Activated naive CD4-positive, alpha-beta T cell treated with anti-CD3 and anti-CD28 coated beads, Interleukin-2, amount 50 U/mL, for 24 hours (primary cell): ENCODE results near the gene FAM163A.
A peak's percentile ranks its signal among the peaks of the same experiment; 100 is the strongest.
"Not testable (repeated sequence)": the region's sequence is repeated elsewhere in the genome, so short reads cannot be mapped to it uniquely, and the experiment has no call there.

Experiments
- H3K27ac Mint-ChIP-seq: one replicate; pipeline ENCODE4 v1.8.0; 2021; ENCODE audit warnings: mild to moderate bottlenecking, mixed read lengths
- H3K27me3 Mint-ChIP-seq: one replicate; pipeline ENCODE4 v1.8.0; 2021; ENCODE audit warnings: mixed read lengths
- H3K36me3 Mint-ChIP-seq: one replicate; pipeline ENCODE4 v1.8.0; 2021; ENCODE audit warnings: mixed read lengths
- H3K4me1 Mint-ChIP-seq: one replicate; pipeline ENCODE4 v1.8.0; 2021; ENCODE audit warnings: mixed read lengths
- H3K4me3 Mint-ChIP-seq: one replicate; pipeline ENCODE4 v1.8.0; 2021; ENCODE audit warnings: mild to moderate bottlenecking, mixed read lengths
- H3K9me3 Mint-ChIP-seq: one replicate; pipeline ENCODE4 v1.8.0; 2021; ENCODE audit warnings: mixed read lengths

The FAM163A gene

DNA sequence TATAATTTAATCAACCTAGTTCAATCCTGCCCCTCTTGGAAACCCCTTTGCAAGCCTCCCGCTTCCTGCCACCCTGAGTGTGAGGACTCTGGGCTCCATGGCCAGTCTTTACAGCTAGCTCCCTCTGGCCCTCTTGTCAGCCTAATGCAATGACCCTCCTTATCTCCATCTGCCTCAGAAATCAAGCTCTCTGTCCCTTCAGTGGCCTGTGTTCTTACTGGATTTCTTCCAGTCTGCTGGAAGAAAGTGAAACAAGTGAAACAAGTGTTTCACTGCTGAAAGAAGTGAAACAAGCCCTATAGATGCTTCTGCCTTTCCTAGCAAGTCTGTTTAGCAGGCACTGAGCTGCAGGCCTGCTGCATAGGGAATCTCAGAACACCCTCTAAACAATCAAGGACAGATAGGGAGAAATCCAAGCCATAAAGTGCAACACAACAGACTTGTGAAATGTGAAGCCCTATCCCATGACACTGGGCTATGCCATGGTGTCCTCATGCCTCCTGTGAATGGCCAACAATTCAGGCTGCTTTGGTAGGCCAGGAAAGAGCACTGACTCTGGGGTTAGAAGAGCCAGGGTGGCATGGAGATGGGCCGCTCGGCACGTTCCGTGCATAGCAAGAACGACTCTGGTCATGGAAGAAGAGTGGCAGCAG is 55.9 kb downstream of the FAM163A start:
- H3K9me3 Mint-ChIP-seq = no peaks in the 10 kb centered on the region
- H3K4me1 Mint-ChIP-seq = no peaks in the 10 kb centered on the region
- no peaks in the 10 kb centered on the region for H3K36me3 Mint-ChIP-seq
- no peaks in the 10 kb centered on the region for H3K27me3 Mint-ChIP-seq
- no peak overlapping the region for H3K27ac Mint-ChIP-seq
- no peak overlapping the region for H3K4me3 Mint-ChIP-seq

DNA sequence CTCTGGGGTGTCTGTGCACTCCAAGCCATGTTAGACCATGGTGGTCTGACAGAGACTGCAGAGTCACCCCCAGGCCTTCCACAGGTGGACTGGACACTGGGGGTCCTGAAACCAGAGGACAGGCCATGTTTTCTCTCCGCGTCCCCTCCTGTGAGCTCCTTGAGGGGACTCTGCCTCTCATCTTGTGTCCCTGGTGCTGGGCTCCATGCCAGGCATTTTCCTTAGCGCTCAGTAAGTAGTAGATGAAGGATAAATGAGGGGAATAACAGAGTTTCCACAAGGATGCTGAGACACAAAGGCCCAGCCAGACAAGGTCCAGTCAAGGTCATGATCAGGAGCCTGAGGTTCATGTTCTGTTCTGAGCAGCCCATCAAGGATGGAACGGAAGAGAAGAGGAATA is 57.4 kb downstream of the FAM163A start:
- Mint-ChIP-seq H3K27me3 (no peaks in the 10 kb centered on the region), H3K4me3 (no peak overlapping the region), H3K27ac (no peak overlapping the region), H3K4me1 (no peaks in the 10 kb centered on the region), H3K36me3 (no peaks in the 10 kb centered on the region), H3K9me3 (no peaks in the 10 kb centered on the region)

DNA sequence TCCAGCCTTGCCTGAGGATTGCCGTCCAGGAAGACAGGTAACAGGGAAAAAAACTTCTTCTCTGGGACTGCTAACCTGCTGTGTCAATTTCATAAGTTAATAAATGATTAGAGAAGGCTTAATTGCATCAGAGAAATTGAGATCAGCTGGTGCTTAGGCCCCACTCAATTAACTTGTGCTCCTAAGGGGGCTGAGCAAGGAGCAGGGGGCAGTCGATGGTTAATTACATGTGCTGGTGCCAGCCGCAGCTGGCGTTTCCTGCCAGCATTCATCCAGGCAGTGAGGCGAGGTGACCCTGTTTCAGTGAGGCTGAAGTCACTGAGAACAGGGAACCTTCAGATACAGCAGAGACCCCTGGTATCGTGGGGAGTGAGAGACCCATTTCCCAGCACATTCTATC is 60.0 kb downstream of the FAM163A start:
- no peak overlapping the region for H3K4me3 Mint-ChIP-seq
- no peaks in the 10 kb centered on the region for H3K9me3 Mint-ChIP-seq
- H3K4me1 Mint-ChIP-seq = no peaks in the 10 kb centered on the region
- H3K36me3 Mint-ChIP-seq = no peaks in the 10 kb centered on the region
- H3K27ac Mint-ChIP-seq = no peak overlapping the region
- H3K27me3 Mint-ChIP-seq = no peaks in the 10 kb centered on the region

DNA sequence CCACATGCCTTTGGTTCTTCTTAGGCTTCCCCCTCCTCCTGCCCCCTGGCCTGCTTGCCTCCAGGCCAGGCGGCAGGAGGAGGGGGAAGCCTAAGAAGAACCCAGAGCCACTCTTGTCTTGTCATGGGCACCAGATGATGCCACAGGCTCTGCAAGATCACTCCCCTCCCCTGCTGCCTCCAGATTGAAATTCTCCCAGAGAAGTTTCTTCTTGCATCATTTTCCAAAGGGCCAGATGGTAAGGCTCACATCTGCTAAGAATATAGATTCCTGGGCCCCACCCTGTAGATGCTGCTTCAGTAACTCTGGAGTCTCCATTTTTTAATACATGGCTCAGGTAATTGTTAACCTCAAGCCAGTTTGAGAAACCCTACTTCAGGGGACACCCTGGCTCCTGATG is 60.8 kb downstream of the FAM163A start:
- no peak overlapping the region for H3K4me3 Mint-ChIP-seq
- H3K27ac Mint-ChIP-seq = no peak overlapping the region
- no peaks in the 10 kb centered on the region for H3K4me1 Mint-ChIP-seq
- no peaks in the 10 kb centered on the region for H3K36me3 Mint-ChIP-seq
- no peaks in the 10 kb centered on the region for H3K27me3 Mint-ChIP-seq
- H3K9me3 Mint-ChIP-seq = no peaks in the 10 kb centered on the region

DNA sequence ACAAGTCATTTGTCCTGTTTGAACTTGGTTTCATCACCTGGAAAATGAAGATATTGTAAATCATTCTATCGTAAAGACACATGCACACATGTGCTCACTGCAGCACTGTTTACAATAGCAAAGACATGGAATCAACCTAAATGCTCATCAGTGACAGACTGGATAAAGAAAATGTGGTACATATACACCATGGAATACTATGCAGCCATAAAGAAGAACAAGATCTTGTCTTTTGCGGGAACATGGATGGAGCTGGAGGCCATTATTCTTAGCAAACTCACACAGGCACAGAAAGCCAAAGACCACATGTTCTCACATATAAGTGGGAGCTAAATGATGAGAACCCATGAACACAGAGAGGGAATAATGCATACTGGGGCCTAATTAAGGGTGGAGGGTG is 61.3 kb downstream of the FAM163A start:
- H3K4me3 Mint-ChIP-seq, H3K27ac Mint-ChIP-seq, H3K36me3 Mint-ChIP-seq, H3K9me3 Mint-ChIP-seq, H3K4me1 Mint-ChIP-seq, H3K27me3 Mint-ChIP-seq: not testable (repeated sequence)

DNA sequence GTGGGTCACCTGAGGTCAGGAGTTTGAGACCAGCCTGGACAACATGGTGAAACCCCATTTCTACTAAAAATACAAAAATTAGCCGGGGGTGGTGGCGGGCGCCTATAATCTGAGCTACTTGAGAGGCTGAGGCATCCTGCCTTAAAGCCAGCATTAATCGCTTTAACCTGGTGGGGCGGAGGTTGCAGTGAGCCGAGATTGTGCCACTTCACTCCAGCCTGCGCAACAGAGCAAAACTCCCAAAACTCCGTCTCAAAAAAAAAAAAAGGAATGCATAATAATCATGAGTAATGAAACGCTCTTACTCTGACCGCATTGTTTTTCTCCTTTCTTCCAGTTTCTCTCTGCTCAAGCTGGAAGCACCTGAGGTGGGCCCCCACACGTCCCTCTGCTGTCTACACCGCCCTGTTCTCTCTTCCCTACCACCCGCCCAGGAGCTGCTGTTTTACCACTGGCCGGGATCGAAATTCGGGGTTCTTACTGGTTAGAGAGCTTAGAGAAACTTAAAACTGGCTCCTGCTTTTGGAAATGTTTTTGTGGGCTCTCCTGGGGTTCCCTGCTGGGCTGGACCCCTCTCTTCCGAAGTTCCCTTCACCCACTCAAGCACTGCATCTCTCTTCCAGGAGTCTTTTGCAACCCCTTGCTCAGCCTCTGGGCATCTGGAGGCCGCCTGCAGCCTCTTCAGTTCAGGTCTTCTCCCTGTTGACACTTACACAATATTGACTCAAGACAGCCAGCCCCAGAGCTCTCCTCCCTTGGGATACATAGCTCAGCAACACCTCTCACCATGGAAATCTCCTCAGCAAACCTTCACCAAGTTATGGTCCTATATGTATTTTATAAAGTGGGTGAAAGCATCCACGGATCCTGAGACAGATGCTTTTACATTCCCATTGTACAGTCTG is 62.5 kb downstream of the FAM163A start:
- H3K4me3 Mint-ChIP-seq = no peak overlapping the region
- H3K36me3 Mint-ChIP-seq = no peaks in the 10 kb centered on the region
- no peaks in the 10 kb centered on the region for H3K9me3 Mint-ChIP-seq
- H3K4me1 Mint-ChIP-seq = peaks cover 6% of the 10 kb centered on the region
- H3K27me3 Mint-ChIP-seq = peaks cover 3% of the 10 kb centered on the region
- no peak overlapping the region for H3K27ac Mint-ChIP-seq

DNA sequence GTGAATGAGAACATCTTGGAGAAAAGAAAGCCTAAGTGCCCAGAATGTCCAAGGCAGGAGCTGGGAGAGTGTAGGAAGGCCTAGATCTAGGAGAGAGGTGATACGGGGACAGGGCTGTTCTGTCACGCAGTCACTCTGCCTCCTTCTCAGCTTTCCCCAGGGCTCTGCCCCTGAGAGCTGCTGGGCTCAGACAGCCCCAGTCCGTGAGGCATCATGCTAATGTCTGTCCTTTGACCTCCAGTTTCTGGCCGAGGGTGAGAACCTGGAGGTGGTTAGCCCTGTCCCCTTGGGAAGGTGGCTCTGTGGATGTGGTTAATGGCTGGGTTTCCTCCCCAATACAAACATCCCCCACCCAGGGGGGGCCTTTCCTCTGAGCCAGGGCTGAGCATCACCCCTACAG is 63.2 kb downstream of the FAM163A start:
- peaks cover 3% of the 10 kb centered on the region for H3K27me3 Mint-ChIP-seq
- no peaks in the 10 kb centered on the region for H3K36me3 Mint-ChIP-seq
- H3K4me1 Mint-ChIP-seq = peaks cover 6% of the 10 kb centered on the region
- H3K4me3 Mint-ChIP-seq = no peak overlapping the region
- H3K9me3 Mint-ChIP-seq = no peaks in the 10 kb centered on the region
- H3K27ac Mint-ChIP-seq = no peak overlapping the region

DNA sequence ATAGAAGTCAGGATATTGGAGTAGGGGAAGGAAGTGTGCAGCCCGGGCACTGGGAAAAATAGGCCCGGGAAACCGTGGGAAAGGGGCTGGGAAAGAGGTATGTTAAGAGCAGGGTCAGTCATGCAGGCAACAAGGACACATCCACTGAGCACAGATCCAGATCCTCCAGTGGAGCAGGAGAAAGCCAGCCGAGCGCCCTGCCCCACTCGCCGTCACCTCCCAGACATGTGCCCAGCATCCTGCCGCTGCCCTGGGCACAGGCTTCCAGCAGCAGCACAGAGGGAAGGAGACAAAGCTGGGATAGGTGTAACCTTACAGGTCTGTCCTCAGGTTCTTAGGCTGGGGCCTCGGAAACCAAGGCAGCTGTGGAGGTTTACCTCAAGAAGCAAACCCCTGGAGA is 64.2 kb downstream of the FAM163A start:
- no peaks in the 10 kb centered on the region for H3K36me3 Mint-ChIP-seq
- H3K27me3 Mint-ChIP-seq = peaks cover 3% of the 10 kb centered on the region
- no peak overlapping the region for H3K27ac Mint-ChIP-seq
- peaks cover 6% of the 10 kb centered on the region for H3K4me1 Mint-ChIP-seq
- H3K4me3 Mint-ChIP-seq = no peak overlapping the region
- H3K9me3 Mint-ChIP-seq = no peaks in the 10 kb centered on the region

DNA sequence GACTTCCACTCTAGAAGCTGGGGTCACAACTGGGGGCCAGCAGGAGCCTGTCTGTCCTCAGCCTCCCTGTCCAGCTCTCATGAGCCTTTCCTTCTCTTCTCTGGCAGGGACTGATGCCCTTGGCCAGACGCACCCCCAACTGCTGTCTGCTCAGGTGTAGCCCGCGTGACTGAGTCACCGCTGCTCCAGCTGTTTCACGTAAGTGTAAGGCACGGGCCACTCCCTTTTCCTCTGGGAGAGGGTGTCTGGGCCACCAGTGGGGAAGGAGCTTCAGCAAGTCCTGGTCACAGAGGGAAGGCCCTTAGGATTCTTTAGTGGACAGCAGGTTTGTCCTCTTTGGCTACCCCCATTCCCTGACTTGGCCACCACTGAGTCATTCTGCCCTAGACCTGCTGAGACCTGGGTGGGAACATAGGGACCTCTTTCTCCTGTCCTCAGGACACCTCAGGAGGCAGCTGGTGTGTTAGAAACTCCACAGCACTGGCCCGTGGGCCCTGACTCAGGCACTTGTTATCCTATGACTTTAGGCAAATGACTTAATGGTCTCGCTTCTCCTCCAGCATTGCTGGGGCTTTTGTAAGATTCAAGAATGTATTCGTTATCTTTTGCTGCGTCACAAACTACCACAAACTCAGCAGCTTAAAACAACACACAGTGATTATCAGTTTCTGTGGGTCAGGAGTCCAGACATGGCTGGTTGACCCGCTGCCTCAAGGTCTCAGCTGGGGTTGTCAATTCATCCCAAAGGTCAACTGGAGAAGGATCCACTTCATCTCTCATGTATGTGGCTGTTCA is 64.8 kb downstream of the FAM163A start:
- H3K27ac Mint-ChIP-seq = no peak overlapping the region

DNA sequence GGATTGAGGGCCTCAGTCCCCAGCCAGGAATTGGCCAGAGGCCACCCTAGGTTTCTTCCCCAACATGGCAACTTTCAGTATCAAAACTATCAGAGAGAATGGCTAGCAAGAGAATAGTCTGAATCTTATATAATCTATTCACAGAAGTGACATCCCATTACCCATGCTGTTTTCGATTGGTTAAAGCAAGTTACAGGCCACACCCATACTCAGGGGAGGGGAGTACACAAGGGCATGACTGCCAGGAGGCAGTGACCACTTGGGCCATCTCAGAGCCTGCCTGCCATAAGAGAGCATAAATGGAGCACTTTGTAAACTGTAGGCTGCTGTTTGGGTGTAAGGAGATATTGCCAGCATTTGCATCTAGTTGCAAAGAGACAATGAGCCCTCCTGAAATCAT is 65.4 kb downstream of the FAM163A start:
- no peaks in the 10 kb centered on the region for H3K36me3 Mint-ChIP-seq
- H3K4me3 Mint-ChIP-seq = no peak overlapping the region
- H3K27ac Mint-ChIP-seq = no peak overlapping the region
- peaks cover 6% of the 10 kb centered on the region for H3K4me1 Mint-ChIP-seq
- H3K27me3 Mint-ChIP-seq = peaks cover 3% of the 10 kb centered on the region
- H3K9me3 Mint-ChIP-seq = no peaks in the 10 kb centered on the region

More for the DNA sequence above, 64.8 kb downstream of the FAM163A start:
- Mint-ChIP-seq H3K9me3 (no peaks in the 10 kb centered on the region), H3K4me3 (no peak overlapping the region), H3K36me3 (no peaks in the 10 kb centered on the region), H3K27me3 (peaks cover 3% of the 10 kb centered on the region), H3K4me1 (peaks cover 6% of the 10 kb centered on the region)

DNA sequence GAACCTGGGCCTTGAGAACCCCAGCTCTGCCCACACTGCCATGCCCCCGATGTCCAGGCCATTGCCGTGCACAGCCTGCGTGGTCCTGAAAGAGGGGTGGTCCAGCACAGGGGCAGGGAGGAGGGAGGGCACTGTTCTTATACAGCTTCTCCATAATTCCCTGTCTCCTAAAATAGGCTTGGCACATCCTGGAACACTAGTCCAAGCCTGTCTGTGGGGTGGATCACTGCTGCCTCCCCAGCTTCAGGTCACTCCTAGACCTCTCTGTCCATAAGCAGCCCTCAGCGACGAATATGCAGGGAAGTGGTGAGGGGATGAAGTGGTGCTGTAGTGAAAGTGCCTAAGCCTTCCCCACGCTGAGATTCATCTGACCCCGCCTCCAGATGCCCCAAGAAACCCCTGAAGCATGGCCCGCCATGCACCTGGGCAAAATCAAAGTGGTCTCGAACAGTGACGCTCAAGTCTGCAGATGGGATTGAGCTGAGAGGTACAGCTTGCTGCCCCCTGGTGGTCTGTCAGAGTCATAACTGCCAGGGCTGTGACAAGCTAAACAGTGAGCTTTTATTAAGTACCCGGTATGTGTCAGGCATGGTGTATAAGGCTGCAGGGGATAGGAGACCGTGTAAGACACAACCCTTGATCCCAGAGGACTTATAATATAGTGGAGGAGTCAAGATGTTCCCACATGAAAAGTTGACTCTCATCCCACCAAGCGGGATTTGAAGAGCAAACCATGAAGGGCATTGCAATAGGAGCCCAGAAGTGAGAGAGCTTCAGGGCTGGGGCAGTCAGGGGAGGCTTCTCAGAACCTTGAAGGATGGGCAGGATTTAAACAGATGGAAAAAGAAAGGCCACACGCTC is 66.6 kb downstream of the FAM163A start:
- Mint-ChIP-seq H3K4me1 (peaks cover 13% of the 10 kb centered on the region), H3K27ac (no peak overlapping the region), H3K27me3 (peaks cover 3% of the 10 kb centered on the region), H3K4me3 (no peak overlapping the region), H3K9me3 (no peaks in the 10 kb centered on the region), H3K36me3 (no peaks in the 10 kb centered on the region)

DNA sequence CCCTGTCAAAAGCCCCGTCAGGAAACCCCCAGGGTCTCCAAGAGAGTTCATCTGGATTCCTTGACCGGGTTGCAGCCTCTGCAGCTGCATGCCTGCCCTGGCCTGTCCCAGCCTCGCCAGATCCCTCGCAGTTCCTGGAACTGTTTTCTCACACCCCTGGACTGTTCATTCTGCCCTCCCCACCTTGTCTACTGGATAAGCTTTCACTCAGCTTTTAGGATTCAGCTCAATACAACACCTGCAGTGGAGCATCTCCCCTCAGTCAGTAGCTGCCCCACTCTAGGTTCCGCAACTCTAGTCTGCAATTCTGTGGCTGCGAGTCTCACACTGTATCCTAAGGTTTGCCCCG is 67.2 kb downstream of the FAM163A start:
- H3K4me3 Mint-ChIP-seq = no peak overlapping the region
- peaks cover 19% of the 10 kb centered on the region for H3K4me1 Mint-ChIP-seq
- no peaks in the 10 kb centered on the region for H3K36me3 Mint-ChIP-seq
- H3K9me3 Mint-ChIP-seq = no peaks in the 10 kb centered on the region
- H3K27ac Mint-ChIP-seq = peak overlapping the region; percentile 63
- peaks cover 3% of the 10 kb centered on the region for H3K27me3 Mint-ChIP-seq

DNA sequence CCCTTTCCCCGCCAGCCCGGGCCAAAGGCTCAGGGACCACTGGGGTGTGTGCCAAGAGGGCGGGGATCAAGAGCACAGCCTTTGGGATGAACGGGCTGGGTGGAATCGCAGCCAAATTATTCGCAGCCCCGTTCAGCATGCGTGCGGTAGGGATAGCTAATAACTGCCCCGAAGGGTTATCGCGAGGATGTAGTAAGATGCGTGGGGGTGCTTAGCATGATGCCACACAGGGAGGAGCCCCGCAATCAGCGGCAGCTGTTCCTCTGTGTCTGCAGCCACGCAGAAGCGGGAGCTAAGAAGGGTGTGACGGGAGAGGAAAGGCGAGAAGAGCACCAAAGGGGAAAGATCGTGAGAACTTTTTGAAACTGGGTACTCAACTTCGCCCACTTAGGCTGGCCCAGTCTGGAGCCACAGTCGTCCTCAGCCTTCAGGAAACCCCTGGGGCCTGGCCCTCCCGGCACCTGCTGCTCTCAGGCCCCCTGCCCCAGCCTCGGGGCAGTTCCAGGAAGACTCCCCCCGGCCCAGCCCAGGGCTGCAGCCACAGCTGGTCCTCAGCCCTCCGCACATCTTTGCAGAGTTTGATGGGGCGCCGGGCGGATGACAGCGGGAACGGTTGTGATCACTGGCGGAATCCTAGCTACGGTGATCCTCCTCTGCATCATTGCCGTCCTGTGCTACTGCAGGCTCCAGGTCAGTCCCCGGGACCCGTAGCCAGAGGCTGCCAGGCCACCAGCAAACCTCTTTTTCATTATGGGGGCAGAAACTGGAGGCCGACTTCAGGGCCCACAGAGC is 69.6 kb downstream of the FAM163A start:
- no peaks in the 10 kb centered on the region for H3K9me3 Mint-ChIP-seq
- no peak overlapping the region for H3K4me3 Mint-ChIP-seq
- peaks cover 3% of the 10 kb centered on the region for H3K27me3 Mint-ChIP-seq
- no peak overlapping the region for H3K27ac Mint-ChIP-seq
- H3K4me1 Mint-ChIP-seq = peaks cover 27% of the 10 kb centered on the region
- no peaks in the 10 kb centered on the region for H3K36me3 Mint-ChIP-seq

DNA sequence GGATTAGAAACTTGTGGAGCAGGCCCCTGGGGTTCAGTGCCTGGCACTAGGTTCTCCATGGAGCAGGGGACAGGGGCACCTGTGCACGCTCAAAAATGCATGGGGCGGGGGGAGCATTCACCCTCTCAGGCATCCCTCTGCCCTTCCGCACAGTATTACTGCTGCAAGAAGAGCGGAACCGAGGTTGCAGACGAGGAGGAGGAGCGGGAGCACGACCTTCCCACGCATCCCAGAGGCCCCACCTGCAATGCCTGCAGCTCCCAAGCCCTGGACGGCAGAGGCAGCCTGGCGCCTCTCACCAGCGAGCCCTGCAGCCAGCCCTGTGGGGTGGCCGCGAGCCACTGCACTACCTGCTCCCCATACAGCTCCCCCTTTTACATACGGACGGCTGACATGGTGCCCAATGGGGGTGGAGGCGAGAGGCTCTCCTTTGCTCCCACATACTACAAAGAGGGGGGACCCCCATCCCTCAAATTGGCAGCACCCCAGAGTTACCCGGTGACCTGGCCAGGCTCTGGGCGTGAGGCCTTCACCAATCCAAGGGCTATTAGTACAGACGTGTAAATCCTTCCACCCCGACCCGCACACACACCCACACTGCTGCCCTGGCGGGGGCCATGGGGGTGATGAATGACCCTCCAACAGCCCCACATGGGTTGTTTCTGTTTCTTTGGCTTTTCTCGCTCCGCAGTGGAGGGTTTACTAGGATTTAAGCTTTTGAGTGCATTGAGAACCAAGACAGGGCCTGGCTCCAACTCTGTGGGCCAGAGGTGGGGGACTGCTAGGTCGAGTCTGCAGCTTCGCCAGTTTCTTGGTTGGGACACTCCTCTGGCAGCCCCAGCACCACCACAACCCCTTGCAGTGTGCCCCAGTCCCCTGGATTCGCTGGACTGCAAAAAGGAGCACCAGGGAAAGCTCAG is 70.8 kb downstream of the FAM163A start:
- peak overlapping the region; percentile 90 for H3K4me3 Mint-ChIP-seq
- H3K36me3 Mint-ChIP-seq = no peaks in the 10 kb centered on the region
- no peak overlapping the region for H3K27ac Mint-ChIP-seq
- H3K27me3 Mint-ChIP-seq = peaks cover 3% of the 10 kb centered on the region
- H3K9me3 Mint-ChIP-seq = no peaks in the 10 kb centered on the region
- peaks cover 27% of the 10 kb centered on the region for H3K4me1 Mint-ChIP-seq
